HL-60 (cell line): ENCODE results near the gene EHF.

Experiments used
- CTCF ChIP-seq: IDR thresholded peaks from one replicate; pipeline ENCODE4 v1.5.1; 2011; ENCODE audit warnings: low read length, control low read depth, inconsistent platforms; ENCODE audit not compliant: insufficient read depth
- GABPA ChIP-seq: IDR thresholded peaks from 2 replicates; pipeline ENCODE4 v1.6.1; 2012; ENCODE audit warnings: low read depth
- POLR2AphosphoS5 ChIP-seq: IDR thresholded peaks from 2 replicates; pipeline ENCODE4 v1.6.1; 2012; ENCODE audit warnings: low read depth
- REST ChIP-seq: IDR thresholded peaks from 2 replicates; pipeline ENCODE4 v1.6.1; 2012; ENCODE audit warnings: low read depth; ENCODE audit not compliant: insufficient replicate concordance
- SPI1 ChIP-seq: IDR thresholded peaks from 2 replicates; pipeline ENCODE4 v1.6.1; 2012; ENCODE audit warnings: low read depth, mild to moderate bottlenecking, borderline replicate concordance

GRCh38 chr11:34588023-34588422 is 32.9 kb upstream of the EHF start:
- TF ChIP-seq CTCF: no peak
- TF ChIP-seq POLR2AphosphoS5: no peak
- TF ChIP-seq REST: no peak
- no peak for TF ChIP-seq SPI1
- TF ChIP-seq GABPA: no peak
